ENCODE data around the gene THAP10.
"Not testable (repeated sequence)": the region's sequence is repeated elsewhere in the genome, so short reads cannot be mapped to it uniquely, and the experiment has no call there.

THAP10 gene

DNA sequence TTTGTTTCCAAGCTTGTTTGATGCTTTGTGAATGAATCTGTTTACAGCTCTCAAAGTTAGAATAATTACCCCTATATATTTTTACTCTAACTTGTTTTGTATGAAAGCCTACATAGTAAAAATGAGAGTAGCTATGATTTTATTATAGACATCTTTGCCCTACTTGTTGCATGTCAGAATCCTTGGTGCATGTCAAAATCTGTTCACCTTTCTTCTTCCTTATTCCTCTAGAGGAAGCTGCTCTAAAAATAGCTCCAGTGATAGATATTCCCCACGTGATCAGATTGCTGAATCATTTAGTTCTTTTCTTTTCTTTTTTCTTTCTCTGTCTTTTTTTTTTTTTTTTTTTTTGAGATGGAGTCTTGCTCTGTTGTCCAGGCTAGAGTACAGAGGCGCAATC lies 40.2 kb upstream of the THAP10 start:
- Histone ChIP-seq H3K27ac (ENCODE audit: extremely low read depth, low read depth, low read length) (no peak overlapping the region), H3K9me3 (ENCODE audit: control insufficient read depth, insufficient read depth, low read depth, low read length) (no peaks in the 10 kb centered on the region), H3K36me3 (ENCODE audit: control insufficient read depth in 2 of 2, insufficient read depth in 1 of 2, low read length in 2 of 2) (no peaks in the 10 kb centered on the region; a peak in 1 of 3 replicates), H3K4me1 (ENCODE audit: control insufficient read depth, insufficient read depth, low read length) (peaks cover 14% of the 10 kb centered on the region), H3K4me3 (ENCODE audit: low read depth, low read length) (no peak overlapping the region)
- TF ChIP-seq, protein P1, sequence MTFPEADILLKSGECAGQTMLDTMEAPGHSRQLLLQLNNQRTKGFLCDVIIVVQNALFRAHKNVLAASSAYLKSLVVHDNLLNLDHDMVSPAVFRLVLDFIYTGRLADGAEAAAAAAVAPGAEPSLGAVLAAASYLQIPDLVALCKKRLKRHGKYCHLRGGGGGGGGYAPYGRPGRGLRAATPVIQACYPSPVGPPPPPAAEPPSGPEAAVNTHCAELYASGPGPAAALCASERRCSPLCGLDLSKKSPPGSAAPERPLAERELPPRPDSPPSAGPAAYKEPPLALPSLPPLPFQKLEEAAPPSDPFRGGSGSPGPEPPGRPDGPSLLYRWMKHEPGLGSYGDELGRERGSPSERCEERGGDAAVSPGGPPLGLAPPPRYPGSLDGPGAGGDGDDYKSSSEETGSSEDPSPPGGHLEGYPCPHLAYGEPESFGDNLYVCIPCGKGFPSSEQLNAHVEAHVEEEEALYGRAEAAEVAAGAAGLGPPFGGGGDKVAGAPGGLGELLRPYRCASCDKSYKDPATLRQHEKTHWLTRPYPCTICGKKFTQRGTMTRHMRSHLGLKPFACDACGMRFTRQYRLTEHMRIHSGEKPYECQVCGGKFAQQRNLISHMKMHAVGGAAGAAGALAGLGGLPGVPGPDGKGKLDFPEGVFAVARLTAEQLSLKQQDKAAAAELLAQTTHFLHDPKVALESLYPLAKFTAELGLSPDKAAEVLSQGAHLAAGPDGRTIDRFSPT (tag by site-specific recombination; IDR thresholded peaks at IDR 0.05), result no peak
- TF ChIP-seq SCRT2 (tag by site-specific recombination; IDR thresholded peaks at IDR 0.05), result peak; percentile 72; the same call in 1 of the 2 replicates
- CTCF ChIA-PET, result interaction anchor here (0.6 to 1.9 kb wide), 3 partner anchors 21 to 277 kb away, joined by 3 to 6 read pairs (median 4); no protein-coding TSS in a partner anchor
- POLR2A ChIA-PET, result no interaction called here

DNA sequence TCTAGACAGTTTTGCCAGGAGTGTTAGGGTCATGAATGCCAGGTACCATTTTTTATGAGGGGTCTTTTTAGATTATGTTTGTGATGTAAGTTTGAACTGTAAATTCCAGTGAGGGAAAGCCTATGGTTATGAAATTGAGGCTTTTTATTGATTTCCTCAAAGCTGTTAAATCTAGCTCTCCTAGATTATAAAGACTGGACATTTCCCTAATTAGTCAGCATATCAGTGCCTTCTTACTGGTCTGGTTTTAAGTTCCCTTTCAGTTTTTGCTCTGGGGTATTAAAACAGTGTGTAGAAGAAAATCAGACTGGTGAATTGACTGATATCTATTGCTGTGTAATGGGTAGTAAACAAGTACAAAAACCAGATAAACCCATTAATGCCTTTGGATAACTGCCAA lies 39.6 kb upstream of the THAP10 start:
- CTCF ChIA-PET, result interaction anchor here (1.9 kb wide), 1 partner anchor 22 kb away, joined by 4 read pairs; no protein-coding TSS in a partner anchor
- H3K9me3 ChIP-seq (ENCODE audit: control insufficient read depth, insufficient read depth, low read depth, low read length), result no peaks in the 10 kb centered on the region
- H3K27ac ChIP-seq (ENCODE audit: extremely low read depth, low read depth, low read length), result no peak overlapping the region
- TF ChIP-seq GLI4 (tag by site-specific recombination; IDR thresholded peaks at IDR 0.05), result no peak
- no peak for TF ChIP-seq ZNF610 (tag by site-specific recombination; IDR thresholded peaks at IDR 0.05; ENCODE audit: borderline replicate concordance)
- TF ChIP-seq, protein P2, sequence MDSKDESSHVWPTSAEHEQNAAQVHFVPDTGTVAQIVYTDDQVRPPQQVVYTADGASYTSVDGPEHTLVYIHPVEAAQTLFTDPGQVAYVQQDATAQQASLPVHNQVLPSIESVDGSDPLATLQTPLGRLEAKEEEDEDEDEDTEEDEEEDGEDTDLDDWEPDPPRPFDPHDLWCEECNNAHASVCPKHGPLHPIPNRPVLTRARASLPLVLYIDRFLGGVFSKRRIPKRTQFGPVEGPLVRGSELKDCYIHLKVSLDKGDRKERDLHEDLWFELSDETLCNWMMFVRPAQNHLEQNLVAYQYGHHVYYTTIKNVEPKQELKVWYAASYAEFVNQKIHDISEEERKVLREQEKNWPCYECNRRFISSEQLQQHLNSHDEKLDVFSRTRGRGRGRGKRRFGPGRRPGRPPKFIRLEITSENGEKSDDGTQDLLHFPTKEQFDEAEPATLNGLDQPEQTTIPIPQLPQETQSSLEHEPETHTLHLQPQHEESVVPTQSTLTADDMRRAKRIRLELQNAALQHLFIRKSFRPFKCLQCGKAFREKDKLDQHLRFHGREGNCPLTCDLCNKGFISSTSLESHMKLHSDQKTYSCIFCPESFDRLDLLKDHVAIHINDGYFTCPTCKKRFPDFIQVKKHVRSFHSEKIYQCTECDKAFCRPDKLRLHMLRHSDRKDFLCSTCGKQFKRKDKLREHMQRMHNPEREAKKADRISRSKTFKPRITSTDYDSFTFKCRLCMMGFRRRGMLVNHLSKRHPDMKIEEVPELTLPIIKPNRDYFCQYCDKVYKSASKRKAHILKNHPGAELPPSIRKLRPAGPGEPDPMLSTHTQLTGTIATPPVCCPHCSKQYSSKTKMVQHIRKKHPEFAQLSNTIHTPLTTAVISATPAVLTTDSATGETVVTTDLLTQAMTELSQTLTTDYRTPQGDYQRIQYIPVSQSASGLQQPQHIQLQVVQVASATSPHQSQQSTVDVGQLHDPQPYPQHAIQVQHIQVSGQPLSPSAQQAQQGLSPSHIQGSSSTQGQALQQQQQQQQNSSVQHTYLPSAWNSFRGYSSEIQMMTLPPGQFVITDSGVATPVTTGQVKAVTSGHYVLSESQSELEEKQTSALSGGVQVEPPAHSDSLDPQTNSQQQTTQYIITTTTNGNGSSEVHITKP (tag by site-specific recombination; IDR thresholded peaks at IDR 0.05), result no peak
- TF ChIP-seq ZSCAN16 (tag by site-specific recombination; IDR thresholded peaks at IDR 0.05), result no peak
- TF ChIP-seq, protein P3, sequence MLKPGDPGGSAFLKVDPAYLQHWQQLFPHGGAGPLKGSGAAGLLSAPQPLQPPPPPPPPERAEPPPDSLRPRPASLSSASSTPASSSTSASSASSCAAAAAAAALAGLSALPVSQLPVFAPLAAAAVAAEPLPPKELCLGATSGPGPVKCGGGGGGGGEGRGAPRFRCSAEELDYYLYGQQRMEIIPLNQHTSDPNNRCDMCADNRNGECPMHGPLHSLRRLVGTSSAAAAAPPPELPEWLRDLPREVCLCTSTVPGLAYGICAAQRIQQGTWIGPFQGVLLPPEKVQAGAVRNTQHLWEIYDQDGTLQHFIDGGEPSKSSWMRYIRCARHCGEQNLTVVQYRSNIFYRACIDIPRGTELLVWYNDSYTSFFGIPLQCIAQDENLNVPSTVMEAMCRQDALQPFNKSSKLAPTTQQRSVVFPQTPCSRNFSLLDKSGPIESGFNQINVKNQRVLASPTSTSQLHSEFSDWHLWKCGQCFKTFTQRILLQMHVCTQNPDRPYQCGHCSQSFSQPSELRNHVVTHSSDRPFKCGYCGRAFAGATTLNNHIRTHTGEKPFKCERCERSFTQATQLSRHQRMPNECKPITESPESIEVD (tag by site-specific recombination; IDR thresholded peaks at IDR 0.05), result peak; percentile 53
- TF ChIP-seq ZNF521 (tag by site-specific recombination; IDR thresholded peaks at IDR 0.05), result no peak
- no peak for TF ChIP-seq SP2 (tag by site-specific recombination; IDR thresholded peaks at IDR 0.05)
- POLR2A ChIA-PET, result no interaction called here
- no peaks in the 10 kb centered on the region; a peak in 1 of 3 replicates for H3K36me3 ChIP-seq (ENCODE audit: control insufficient read depth in 2 of 2, insufficient read depth in 1 of 2, low read length in 2 of 2)
- H3K4me3 ChIP-seq (ENCODE audit: low read depth, low read length), result no peak overlapping the region
- H3K4me1 ChIP-seq (ENCODE audit: control insufficient read depth, insufficient read depth, low read length), result peaks cover 10% of the 10 kb centered on the region

DNA sequence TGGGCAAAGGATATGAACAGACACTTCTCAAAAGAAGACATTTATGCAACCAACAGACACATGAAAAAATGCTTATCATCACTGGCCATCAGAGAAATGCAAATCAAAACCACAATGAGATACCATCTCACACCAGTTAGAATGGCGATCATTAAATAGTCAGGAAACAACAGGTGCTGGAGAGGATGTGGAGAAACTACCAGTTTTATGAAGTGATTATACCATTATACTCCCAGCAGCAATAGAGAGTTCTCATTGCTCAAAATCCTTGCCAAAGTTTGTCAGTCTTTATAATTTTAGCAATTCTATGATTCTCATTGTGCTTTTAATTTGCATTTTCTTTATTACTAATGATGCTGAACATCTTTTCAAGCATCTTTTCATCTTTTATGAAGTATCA lies 34.7 kb upstream of the THAP10 start:
- H3K9me3 ChIP-seq (ENCODE audit: control insufficient read depth, insufficient read depth, low read depth, low read length); H3K36me3 ChIP-seq (ENCODE audit: control insufficient read depth in 2 of 2, insufficient read depth in 1 of 2, low read length in 2 of 2); H3K27ac ChIP-seq (ENCODE audit: extremely low read depth, low read depth, low read length); CTCF ChIA-PET; POLR2A ChIA-PET; H3K4me3 ChIP-seq (ENCODE audit: low read depth, low read length); H3K4me1 ChIP-seq (ENCODE audit: control insufficient read depth, insufficient read depth, low read length): not testable (repeated sequence)
